ENCODE results near the gene GAS5. TPM values are rescaled to one million over a fixed set of nuclear protein-coding genes. Genes with fewer than 3 reads are reported as not detected.

Gene GAS5
- total and polyA plus RNA-seq, 9 of the 15 experiments (the other 6 are each of a cell fraction or from before 2014, with no cell fraction given) = 565 to 1,860 (median 1,006) TPM

- TF ChIP-seq NKRF (IDR thresholded peaks at IDR 0.05; ENCODE audit: borderline replicate concordance) (peak; percentile 78), SMARCA4 (IDR thresholded peaks at IDR 0.05) (0 out of 2 replicates have a peak, but pooled peaks have one; percentile 18), UBTF (IDR thresholded peaks at IDR 0.05; ENCODE audit: borderline replicate concordance in 1 of 2, low read depth in 2 of 2, low read length in 2 of 2) (0 out of 4 replicates have a peak, but pooled peaks of 1 of the 2 experiments have one; percentile 14), NR1H2 (CRISPR knock-in tag; IDR thresholded peaks at IDR 0.05) (0 out of 2 replicates have a peak, but pooled peaks have one; percentile 15), MLLT1 (IDR thresholded peaks at IDR 0.05) (0 out of 4 replicates have a peak, but pooled peaks of 1 of the 2 experiments have one; percentile 12), SREBF1 (IDR thresholded peaks at IDR 0.05; ENCODE audit: borderline replicate concordance, low read depth, low read length) (no peak), ZNF589 (CRISPR knock-in tag; IDR thresholded peaks at IDR 0.05; ENCODE audit: low read depth) (no peak), SAP30 (IDR thresholded peaks at IDR 0.05; ENCODE audit: borderline replicate concordance, insufficient read depth, low read depth, low read length, poor library complexity, severe bottlenecking) (peak; percentile 93), HDAC1 (IDR thresholded peaks at IDR 0.05) (peak in 1 of 2 experiments; percentile 86; a peak in 2 of 4 replicates), RFX5 (IDR thresholded peaks at IDR 0.05; ENCODE audit: low read depth, low read length) (no peak), FOXP1 (CRISPR knock-in tag; IDR thresholded peaks at IDR 0.05) (no peak), TAF7 (tag; IDR thresholded peaks at IDR 0.05) (0 out of 2 replicates have a peak, but pooled peaks have one; percentile 35), ATF6 (CRISPR knock-in tag; IDR thresholded peaks at IDR 0.05) (peak; percentile 7; the same call in 1 of the 2 replicates), L3MBTL2 (IDR thresholded peaks at IDR 0.05) (no peak), TOE1 (IDR thresholded peaks at IDR 0.05; ENCODE audit: borderline replicate concordance) (no peak), TOE1 (CRISPR knock-in tag; IDR thresholded peaks at IDR 0.05; ENCODE audit: borderline replicate concordance, low read depth) (no peak), MBD1 (CRISPR knock-in tag; IDR thresholded peaks at IDR 0.05) (no peak)
Observed at GRCh38 chr1:173823781-173824314, 43.9 kb downstream of the GAS5 start (continued).
